HEK293 (cell line): ENCODE data around the gene UCKL1.

Experiments used
- CTCF ChIA-PET: fragments of 350-600 bp; formaldehyde crosslinking; extraction: SDS; loops from one replicate; lab custom pipeline; 2021; ENCODE audit warnings: antibody characterized with exemption; lab: Yijun Ruan, JAX
- POLR2A ChIA-PET: fragments of 300-600 bp; formaldehyde crosslinking; extraction: SDS; loops from one replicate; lab custom pipeline; 2020; ENCODE audit warnings: antibody characterized with exemption, inconsistent platforms; lab: Yijun Ruan, JAX
- H3K27ac ChIP-seq: fragments of 200-500 bp; sonication (Bioruptor generic); 2 replicates; pipeline ENCODE4 v1.5.1; 2014; ENCODE audit warnings: low read depth, low read length, control low read depth, inconsistent platforms; ENCODE audit errors: extremely low read depth
- H3K36me3 ChIP-seq, 2 experiments: fragments of 200-500 bp in 1 of 2; sonication (Bioruptor generic) in 1 of 2; 1 replicate in 1 of 2; 2 replicates in 1 of 2; pipeline ENCODE4 v1.5.1; 2014 to 2017; ENCODE audit warnings: inconsistent platforms in 2 of 2, low read length in 2 of 2; ENCODE audit not compliant: control insufficient read depth in 2 of 2, insufficient read depth in 1 of 2
- H3K4me1 ChIP-seq: fragments of 200-500 bp; sonication (Bioruptor generic); 2 replicates; pipeline ENCODE4 v1.5.1; 2014; ENCODE audit warnings: mild to moderate bottlenecking, low read length, inconsistent platforms; ENCODE audit not compliant: control insufficient read depth, insufficient read depth
- H3K4me3 ChIP-seq: 2 replicates; pipeline ENCODE4 v1.5.1; 2011; ENCODE audit warnings: low read depth, mild to moderate bottlenecking, control low read depth, low read length, moderate library complexity
- H3K9me3 ChIP-seq: fragments of 200-500 bp; sonication (Bioruptor generic); 2 replicates; pipeline ENCODE4 v1.5.1; 2014; ENCODE audit warnings: low read depth, low read length, inconsistent platforms; ENCODE audit not compliant: control insufficient read depth, insufficient read depth
- EGR2 ChIP-seq: fragments of 450-650 bp; formaldehyde crosslinking; IDR thresholded peaks from 2 replicates; pipeline ENCODE4 v1.5.1; 2016; ENCODE audit warnings: low read depth, missing biosample characterization, missing genetic modification characterization
- HIC1 ChIP-seq: fragments of 450-650 bp; formaldehyde crosslinking; IDR thresholded peaks from 2 replicates; pipeline ENCODE4 v1.5.1; 2016; ENCODE audit warnings: missing biosample characterization, missing genetic modification characterization
- IKZF3 ChIP-seq: fragments of 450-650 bp; IDR thresholded peaks from 2 replicates; pipeline ENCODE4 v1.5.0; 2018; ENCODE audit warnings: missing biosample characterization, mild to moderate bottlenecking, missing genetic modification characterization, moderate library complexity
- INSM2 ChIP-seq: fragments of 450-650 bp; formaldehyde crosslinking; IDR thresholded peaks from 2 replicates; pipeline ENCODE4 v1.5.1; 2016; ENCODE audit warnings: missing biosample characterization, missing genetic modification characterization
- KLF9 ChIP-seq: fragments of 450-650 bp; formaldehyde crosslinking; IDR thresholded peaks from 2 replicates; pipeline ENCODE4 v1.5.1; 2016; ENCODE audit warnings: missing biosample characterization, missing genetic modification characterization, low read depth
- PATZ1 ChIP-seq: fragments of 450-650 bp; formaldehyde crosslinking; IDR thresholded peaks from 2 replicates; pipeline ENCODE4 v1.5.1; 2016; ENCODE audit warnings: missing biosample characterization, missing genetic modification characterization
- PRDM1 ChIP-seq: fragments of 450-650 bp; formaldehyde crosslinking; IDR thresholded peaks from 2 replicates; pipeline ENCODE4; 2016; ENCODE audit warnings: missing biosample characterization, missing genetic modification characterization
- PRDM4 ChIP-seq: fragments of 450-650 bp; formaldehyde crosslinking; IDR thresholded peaks from 2 replicates; pipeline ENCODE4 v1.5.1; 2017; ENCODE audit warnings: missing biosample characterization, missing genetic modification characterization
- SCRT2 ChIP-seq: fragments of 450-650 bp; formaldehyde crosslinking; IDR thresholded peaks from 2 replicates; pipeline ENCODE4 v1.5.1; 2016; ENCODE audit warnings: missing biosample characterization, missing genetic modification characterization
- ZBTB10 ChIP-seq: fragments of 450-650 bp; formaldehyde crosslinking; IDR thresholded peaks from 2 replicates; pipeline ENCODE4 v1.5.1; 2016; ENCODE audit warnings: missing biosample characterization, missing genetic modification characterization
- ZBTB20 ChIP-seq: fragments of 450-650 bp; formaldehyde crosslinking; IDR thresholded peaks from 2 replicates; pipeline ENCODE4 v1.5.1; 2016; ENCODE audit warnings: missing biosample characterization, missing genetic modification characterization
- ZBTB8A ChIP-seq: fragments of 450-650 bp; formaldehyde crosslinking; IDR thresholded peaks from 2 replicates; pipeline ENCODE4 v1.5.1; 2016; ENCODE audit warnings: missing biosample characterization, missing genetic modification characterization
- ZEB2 ChIP-seq: fragments of 450-650 bp; formaldehyde crosslinking; IDR thresholded peaks from 2 replicates; pipeline ENCODE4 v1.5.1; 2016; ENCODE audit warnings: missing biosample characterization, missing genetic modification characterization
- ZFHX2 ChIP-seq: fragments of 450-650 bp; formaldehyde crosslinking; conservative IDR thresholded peaks from 2 replicates; pipeline ENCODE4 v1.5.1; 2016; ENCODE audit warnings: missing biosample characterization, missing genetic modification characterization
- ZFP69B ChIP-seq: fragments of 450-650 bp; formaldehyde crosslinking; IDR thresholded peaks from 2 replicates; pipeline ENCODE4 v1.5.1; 2016; ENCODE audit warnings: missing biosample characterization, missing genetic modification characterization
- ZNF121 ChIP-seq: fragments of 450-650 bp; formaldehyde crosslinking; IDR thresholded peaks from 2 replicates; pipeline ENCODE4 v1.5.1; 2016; ENCODE audit warnings: missing biosample characterization, missing genetic modification characterization
- ZNF138 ChIP-seq: fragments of 450-650 bp; formaldehyde crosslinking; IDR thresholded peaks from 2 replicates; pipeline ENCODE4 v1.5.1; 2016; ENCODE audit warnings: missing biosample characterization, missing genetic modification characterization, borderline replicate concordance
- ZNF223 ChIP-seq: fragments of 450-650 bp; formaldehyde crosslinking; IDR thresholded peaks from 2 replicates; pipeline ENCODE4 v1.5.1; 2016; ENCODE audit warnings: missing biosample characterization, missing genetic modification characterization
- ZNF488 ChIP-seq: fragments of 450-650 bp; formaldehyde crosslinking; IDR thresholded peaks from 2 replicates; pipeline ENCODE4 v1.5.1; 2016; ENCODE audit warnings: missing biosample characterization, missing genetic modification characterization
- ZNF629 ChIP-seq: fragments of 450-650 bp; formaldehyde crosslinking; IDR thresholded peaks from 2 replicates; pipeline ENCODE4 v1.5.1; 2017; ENCODE audit warnings: missing biosample characterization, missing genetic modification characterization
- ZSCAN18 ChIP-seq: fragments of 450-650 bp; formaldehyde crosslinking; IDR thresholded peaks from 2 replicates; pipeline ENCODE4 v1.5.1; 2016; ENCODE audit warnings: missing biosample characterization, missing genetic modification characterization

Gene UCKL1

GRCh38 chr20:63977739-63978276, 21.6 kb upstream of the UCKL1 start (continued):
- TF ChIP-seq ZBTB8A (tag by site-specific recombination): peak; percentile 78
- peak; percentile 59; the same call in 1 of the 2 replicates for TF ChIP-seq PATZ1 (tag by site-specific recombination)
- peak; percentile 49 for TF ChIP-seq ZBTB20 (tag by site-specific recombination)
- TF ChIP-seq ZEB2 (tag by site-specific recombination): peak; percentile 75
- TF ChIP-seq ZBTB10 (tag by site-specific recombination): peak; percentile 32; the same call in 1 of the 2 replicates
- TF ChIP-seq ZFP69B: peak; percentile 81
- no peak for TF ChIP-seq ZNF223 (tag by site-specific recombination)
- peak; percentile 59 for TF ChIP-seq ZNF629
- TF ChIP-seq ZNF121 (tag by site-specific recombination): 0 out of 2 replicates have a peak, but pooled peaks have one; percentile 33
- TF ChIP-seq HIC1 (tag by site-specific recombination): peak; percentile 43; the same call in 1 of the 2 replicates

- Histone ChIP-seq H3K27ac (no peak overlapping the region), H3K36me3 (no peaks in the 10 kb centered on the region), H3K4me3 (no peak overlapping the region), H3K9me3 (no peaks in the 10 kb centered on the region), H3K4me1 (peaks cover 13% of the 10 kb centered on the region)
- ChIA-PET CTCF (interaction anchor here (0.8 kb wide), 1 partner anchor 20 kb away, joined by 5 read pairs; no protein-coding TSS in a partner anchor), POLR2A (interaction anchor here (0.8 kb wide), 1 partner anchor 21 kb away, joined by 4 read pairs; the partner anchor contains the start of gene UCKL1)
- no peak for TF ChIP-seq PRDM4 (tag by site-specific recombination)
- no peak for TF ChIP-seq PRDM1 (tag by site-specific recombination)
- no peak for TF ChIP-seq SCRT2 (tag by site-specific recombination)
- TF ChIP-seq ZNF138 (tag by site-specific recombination): no peak
- peak; percentile 70 for TF ChIP-seq EGR2 (tag by site-specific recombination)
- peak; percentile 52; the same call in 1 of the 2 replicates for TF ChIP-seq KLF9 (tag by site-specific recombination)
- no peak for TF ChIP-seq ZSCAN18
- no peak for TF ChIP-seq ZNF488 (tag by site-specific recombination)
- no peak for TF ChIP-seq IKZF3 (tag by site-specific recombination)
- peak; percentile 71; the same call in 1 of the 2 replicates for TF ChIP-seq ZFHX2 (tag by site-specific recombination)
- TF ChIP-seq INSM2 (tag by site-specific recombination): no peak
Measured at GRCh38 chr20:63976980-63977738, 20.9 kb upstream of the UCKL1 start.
